SIG-M5 (cell line): ENCODE data around the gene ZNF343.
"Not testable (repeated sequence)": the region's sequence is repeated elsewhere in the genome, so short reads cannot be mapped to it uniquely, and the experiment has no call there.

Experiments
- DNase-seq: peaks from one replicate; lab custom pipeline; 2025; lab: John Stamatoyannopoulos, UW

Gene ZNF343

GRCh38 chr20:2521369-2522305 is 12.9 kb upstream of the ZNF343 start:
- no peak for DNase-seq

DNA sequence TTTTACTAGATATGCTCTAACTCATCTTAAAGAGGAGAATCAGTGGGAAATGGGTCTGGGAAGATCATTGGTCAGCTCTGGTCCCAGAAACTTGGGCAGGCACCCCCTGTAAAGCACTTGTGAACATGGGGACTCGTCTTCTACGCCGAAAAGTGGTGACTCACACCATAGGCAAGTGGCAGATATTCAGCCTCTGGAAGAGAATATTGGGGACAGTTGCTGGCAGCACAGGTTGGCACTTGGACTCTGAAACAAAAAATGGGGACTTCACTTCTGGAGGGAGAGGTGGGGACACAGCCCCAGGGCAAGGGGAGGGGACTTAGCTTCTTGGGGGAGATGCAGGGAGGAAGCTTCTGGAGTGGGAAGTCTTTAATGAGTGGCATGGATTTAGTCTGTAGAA is 11.9 kb upstream of the ZNF343 start:
- DNase-seq: no peak

- DNase-seq: no peak
Observed at GRCh38 chr20:2519115-2519809, 10.5 kb upstream of the ZNF343 start.

DNA sequence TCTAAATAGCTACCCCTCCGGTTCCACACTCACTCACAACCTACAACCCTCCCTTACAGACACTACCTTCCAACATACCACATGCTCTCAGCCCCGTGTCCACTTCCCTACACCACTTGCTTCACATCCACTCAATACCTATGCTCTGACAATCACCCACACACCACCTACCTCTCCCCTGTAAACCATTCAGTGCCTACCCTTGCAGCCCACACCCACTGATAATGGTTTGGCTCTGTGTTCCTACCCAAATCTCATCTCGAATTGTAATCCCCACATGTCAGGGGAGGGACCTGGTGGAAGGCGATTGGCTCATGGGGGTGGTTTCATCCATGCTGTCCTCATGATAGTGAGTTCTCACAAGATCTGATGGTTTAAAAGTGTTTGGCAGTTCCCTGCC is 9.8 kb upstream of the ZNF343 start:
- DNase-seq: no peak

DNA sequence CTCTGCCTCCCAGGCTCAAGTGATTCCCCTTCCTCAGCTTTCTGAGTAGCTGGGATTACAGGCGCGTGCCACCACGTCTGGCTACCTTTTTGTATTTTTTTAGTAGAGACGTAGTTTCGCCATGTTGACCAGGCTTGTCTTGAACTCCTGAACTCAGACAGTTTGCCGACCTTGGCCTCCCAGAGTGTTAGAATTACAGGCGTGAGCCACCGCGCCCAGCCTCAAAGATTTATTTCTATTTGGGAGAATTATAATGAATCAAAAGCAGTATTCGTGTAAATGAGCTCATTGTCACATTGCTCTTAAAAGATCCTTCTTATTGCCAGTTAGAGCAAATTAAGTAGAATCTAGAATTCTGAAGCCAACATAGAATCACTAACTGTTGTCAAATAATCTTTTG is 9.4 kb upstream of the ZNF343 start:
- DNase-seq: no peak

DNA sequence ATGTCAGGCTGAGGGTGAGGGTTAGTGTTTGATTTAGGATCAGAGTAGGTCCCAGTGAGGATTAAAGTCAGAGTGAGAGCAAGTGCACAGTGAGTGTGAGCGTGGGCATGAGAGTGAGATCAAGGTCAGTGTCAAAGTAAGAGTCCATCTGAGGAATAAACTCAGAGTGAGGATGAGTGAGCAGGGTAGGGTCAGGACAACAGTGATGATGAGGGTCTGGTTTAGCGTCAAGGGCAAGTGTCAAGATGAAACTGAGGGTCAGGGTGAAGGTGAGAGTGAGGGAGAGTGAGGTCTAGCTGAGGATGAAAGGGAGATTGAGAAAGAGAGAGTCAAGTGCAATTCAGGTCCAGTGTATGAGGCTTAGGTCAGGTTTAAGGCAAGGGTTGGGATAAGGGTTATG is 7.7 kb upstream of the ZNF343 start:
- no peak for DNase-seq

DNA sequence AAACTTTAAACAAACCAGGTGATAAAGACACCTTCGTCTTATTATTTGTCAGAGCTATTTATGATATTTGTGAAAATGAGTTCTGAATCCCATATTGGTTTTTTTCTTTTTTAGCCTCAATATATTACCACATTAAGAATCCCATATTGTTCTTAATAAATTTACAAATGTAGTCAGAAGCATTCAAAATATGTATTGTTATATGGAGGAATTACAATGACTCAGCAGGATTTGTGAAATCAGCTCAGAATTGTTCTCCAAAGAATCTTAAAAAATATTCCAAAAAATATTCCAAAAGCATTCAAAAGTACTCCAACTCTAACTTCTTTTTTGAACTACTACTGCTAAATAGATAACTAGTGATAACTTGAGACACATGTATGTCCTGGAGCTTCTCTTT is 6.5 kb upstream of the ZNF343 start:
- DNase-seq: no peak

GRCh38 chr20:2509794-2510193 is 1.1 kb upstream of the ZNF343 start:
- DNase-seq: no peak

DNA sequence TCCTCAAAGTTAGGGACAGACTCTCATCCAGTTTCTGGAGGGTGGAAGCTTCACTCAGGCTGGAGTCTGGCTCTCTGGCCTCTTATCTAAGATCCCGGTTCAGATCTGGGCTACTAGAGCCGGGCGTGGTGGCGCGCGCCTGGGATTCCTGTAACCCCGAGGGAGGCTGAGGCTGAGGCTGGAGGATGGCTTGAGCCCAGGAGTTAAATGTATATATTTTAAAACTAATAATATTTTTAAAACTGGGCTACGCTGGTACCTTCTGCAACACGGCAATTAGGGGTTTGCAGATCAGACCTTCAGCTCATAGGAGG is 710 bp upstream of the ZNF343 start:
- no peak for DNase-seq

DNA sequence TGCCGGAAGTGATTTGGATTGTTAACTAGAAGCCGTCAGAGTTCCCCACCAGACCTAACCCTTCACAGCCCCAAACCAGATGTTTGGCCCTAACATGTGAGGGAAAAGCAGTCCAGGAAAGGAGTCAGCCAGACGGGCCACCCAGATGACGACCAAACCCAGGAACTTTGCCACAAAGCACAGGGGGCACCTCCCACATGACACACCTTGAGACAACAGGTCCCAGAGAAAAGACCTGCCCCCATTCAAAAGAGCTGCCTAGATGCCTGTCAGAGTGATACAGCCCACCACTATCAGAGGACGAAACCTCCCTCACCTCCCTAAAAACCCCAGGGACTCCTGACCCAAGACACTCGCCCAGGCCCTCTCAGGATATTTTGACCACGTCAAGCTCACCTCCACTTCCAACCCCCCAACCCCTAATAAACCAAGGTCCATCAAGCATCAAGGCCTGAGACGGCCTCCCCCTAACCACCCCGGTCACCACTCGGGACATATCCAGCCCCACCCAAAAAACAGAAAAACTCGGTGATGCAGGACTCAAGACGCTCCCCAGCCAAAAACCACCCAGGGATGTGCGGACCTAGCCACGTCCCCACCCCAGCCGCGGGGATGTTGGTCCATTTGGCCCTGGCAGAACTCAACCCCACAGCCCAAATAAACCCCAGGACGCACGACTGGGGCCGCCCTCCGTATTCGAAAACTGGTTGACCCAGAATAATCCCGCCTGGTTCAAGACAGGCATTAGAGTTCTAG is 662 bp downstream of the ZNF343 start:
- DNase-seq: no peak

- DNase-seq: no peak
Observed at GRCh38 chr20:2507464-2507863, 1.3 kb downstream of the ZNF343 start.

DNA sequence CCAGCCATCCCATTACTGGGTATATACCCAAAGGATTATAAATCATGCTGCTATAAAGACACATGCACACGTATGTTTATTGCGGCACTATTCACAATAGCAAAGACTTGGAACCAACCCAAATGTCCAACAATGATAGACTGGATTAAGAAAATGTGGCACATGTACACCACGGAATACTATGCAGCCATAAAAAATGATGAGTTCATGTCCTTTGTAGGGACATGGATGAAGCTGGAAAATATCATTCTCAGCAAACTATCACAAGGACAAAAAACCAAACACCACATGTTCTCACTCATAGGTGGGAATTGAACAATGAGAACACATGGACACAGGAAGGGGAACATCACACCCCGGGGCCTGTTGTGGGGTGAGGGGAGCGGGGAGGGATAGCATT is 2.3 kb downstream of the ZNF343 start:
- DNase-seq: not testable (repeated sequence)

DNA sequence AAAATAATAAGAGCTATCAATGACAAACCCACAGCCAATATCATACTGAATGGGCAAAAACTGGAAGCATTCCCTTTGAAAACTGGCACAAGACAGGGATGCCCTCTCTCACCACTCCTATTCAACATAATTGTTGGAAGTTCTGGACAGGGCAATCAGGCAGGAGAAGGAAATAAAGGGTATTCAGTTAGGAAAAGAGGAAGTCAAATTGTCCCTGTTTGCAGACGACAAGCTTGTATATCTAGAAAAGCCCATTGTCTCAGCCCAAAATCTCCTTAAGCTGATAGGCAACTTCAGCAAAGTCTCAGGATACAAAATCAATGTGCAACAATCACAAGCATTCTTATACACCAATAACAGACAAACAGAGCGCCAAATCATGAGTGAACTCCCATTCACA is 3.9 kb downstream of the ZNF343 start:
- not testable (repeated sequence) for DNase-seq

DNA sequence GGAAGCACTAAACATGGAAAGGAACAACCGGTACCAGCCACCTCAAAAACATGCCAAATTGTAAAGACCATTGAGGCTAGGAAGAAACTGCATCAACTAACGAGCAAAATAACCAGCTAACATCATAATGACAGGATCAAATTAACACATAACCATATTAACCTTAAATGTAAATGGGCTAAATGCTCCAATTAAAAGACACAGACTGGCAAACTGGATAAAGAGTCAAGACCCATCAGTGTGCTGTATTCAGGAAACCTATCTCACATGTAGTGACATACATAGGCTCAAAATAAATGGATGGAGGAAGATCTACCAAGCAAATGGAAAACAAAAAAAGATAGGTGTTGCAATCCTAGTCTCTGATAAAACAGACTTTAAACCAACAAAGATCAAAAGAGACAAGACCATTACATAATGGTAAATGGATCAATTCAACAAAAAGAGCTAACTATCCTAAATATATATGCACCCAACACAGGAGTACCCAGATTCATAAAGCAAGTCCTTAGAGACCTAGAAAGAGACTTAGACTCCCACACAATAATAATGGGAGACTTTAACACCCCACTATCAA is 5.8 kb downstream of the ZNF343 start:
- not testable (repeated sequence) for DNase-seq

GRCh38 chr20:2485661-2486060 is 23.1 kb downstream of the ZNF343 start:
- DNase-seq: no peak

DNA sequence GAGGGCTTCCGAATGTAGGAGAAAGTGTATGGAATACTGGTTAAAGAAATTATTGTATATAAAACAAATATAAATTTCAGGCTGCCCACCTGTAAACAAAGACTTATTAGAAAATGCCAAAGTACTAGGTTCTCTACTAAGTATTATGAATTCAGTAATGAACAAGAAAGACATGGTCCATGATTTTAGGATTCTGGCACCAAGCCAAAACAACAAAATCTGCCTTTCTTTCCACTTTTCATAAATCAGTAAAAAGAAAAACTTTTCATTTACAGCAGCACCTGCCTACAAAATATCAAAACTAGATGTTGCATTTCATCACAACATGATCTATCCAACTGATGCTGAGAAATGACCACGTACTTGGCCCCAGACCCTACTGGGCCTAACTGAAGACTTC is 23.6 kb downstream of the ZNF343 start:
- DNase-seq: no peak

DNA sequence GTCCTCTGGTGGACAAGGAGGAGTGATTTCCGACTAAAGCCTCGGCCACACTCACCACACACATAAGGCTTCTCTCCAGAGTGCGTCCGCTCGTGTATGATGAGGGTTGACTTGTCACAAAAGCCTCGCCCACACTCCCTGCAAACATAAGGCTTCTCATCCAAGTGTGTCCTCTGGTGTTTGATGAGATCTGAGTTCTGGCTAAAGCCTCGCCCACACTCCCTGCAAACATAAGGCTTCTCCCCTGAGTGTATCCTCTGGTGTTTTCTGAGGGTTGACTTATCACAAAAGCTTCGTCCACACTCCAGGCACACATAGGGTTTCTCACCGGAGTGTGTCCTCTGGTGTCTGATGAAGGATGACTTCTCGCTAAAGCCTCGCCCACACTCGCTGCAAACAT is 25.2 kb downstream of the ZNF343 start:
- DNase-seq: no peak

DNA sequence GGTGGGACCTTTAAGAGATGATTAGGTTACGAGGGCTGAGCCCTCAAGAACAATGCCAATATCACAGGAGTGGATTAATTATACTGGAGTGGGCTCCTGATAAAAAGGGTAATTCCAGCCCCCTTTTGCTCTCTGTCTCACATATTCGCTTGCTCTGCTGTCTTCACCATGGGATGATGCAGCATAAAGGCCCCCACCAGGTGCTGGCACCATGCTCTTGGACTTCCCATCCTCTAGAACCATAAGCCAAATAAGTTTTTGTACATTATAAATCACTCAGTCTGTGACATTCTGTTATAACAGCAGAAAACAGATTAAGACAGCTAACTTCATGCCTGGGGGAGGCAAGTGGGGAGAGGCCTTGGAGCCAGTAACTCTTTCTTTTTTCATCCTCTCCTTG is 28.3 kb downstream of the ZNF343 start:
- no peak for DNase-seq

DNA sequence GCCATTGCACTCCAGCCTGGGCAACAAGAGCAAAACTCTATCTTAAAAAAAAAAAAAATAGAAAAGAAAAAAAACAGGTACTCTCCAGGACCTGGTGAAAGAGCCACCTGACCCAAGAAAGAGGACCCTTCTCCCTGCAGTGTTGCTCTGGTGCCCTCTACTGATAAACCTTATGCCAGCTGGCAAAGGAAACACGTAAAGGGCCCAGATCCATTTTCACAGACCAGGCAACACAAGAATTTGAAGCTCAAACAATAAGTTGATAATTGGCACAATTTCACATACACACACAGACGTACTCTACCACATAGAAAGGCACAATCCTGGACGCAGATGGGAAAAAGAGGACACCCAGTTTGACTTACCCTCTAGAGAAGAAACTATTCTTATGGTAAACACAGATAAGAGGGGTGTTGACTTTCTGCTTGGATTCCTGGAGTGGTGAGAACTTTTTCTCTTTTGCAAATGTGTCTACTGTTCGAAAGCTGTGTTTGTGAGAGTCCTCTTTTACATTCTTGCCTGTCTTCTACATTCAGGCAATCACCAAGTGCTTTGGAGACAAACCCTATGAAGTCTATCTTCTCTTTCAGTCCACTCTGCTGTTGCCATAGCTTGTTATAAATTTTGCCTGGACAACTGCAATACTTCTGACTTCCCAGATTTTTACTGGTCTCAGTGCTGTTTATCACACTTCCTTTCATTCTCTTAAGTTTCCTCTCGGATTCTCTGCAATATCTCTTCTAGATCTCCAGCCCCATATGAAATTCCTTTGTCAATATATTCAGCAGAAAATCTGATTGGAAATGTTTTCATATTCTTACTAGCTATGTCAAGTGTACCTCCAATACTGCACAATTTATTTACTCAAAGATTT is 31.7 kb downstream of the ZNF343 start:
- no peak for DNase-seq

- no peak for DNase-seq
Observed at GRCh38 chr20:2475850-2476741, 32.6 kb downstream of the ZNF343 start.
